HG03520 (cell line): ENCODE data around the gene TMPRSS11E.
"Not testable (repeated sequence)": the region's sequence is repeated elsewhere in the genome, so short reads cannot be mapped to it uniquely, and the experiment has no call there.

Source experiments
- ATAC-seq: cut with Tn5 transposase; IDR thresholded peaks from one replicate; pipeline ENCODE4 v1.9.1; 2021; ENCODE audit warnings: mild to moderate bottlenecking, moderate library complexity; ENCODE audit not compliant: unreplicated experiment

The TMPRSS11E gene

DNA sequence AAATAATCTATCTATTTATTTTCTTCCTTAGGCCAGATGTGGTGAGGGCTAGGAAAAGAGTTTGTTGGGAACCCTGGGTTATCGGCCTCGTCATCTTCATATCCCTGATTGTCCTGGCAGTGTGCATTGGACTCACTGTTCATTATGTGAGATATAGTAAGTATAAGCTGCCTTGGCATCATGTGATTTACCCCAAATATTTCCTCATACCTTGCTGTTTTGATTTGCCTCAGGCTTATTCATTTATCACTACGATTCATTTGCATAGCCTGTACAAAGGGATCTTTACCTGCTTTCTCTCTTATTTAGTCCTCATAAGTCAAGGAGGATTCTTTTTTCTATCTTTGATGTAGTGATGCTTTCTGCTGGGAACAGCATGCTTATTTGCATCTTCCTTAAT is 14.5 kb downstream of the TMPRSS11E start:
- ATAC-seq: no peak

DNA sequence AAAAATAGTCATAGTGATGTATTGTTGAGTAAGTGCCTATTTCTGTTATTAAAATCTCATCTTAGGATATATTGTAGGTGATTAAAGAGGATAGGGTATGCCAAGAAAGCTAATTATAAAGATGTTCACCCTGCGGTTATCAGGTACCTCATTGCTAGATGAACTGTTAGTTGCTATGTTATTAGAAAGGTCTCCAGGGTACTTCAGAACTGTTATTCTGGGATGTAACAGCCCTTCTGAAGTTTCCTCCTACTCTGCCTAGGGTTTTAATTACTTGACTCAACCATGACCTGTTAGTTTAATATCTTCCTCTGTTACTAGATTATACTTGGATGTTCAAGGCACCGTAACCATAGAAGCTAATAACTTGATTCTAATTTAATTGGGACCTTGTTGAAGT is 15.4 kb downstream of the TMPRSS11E start:
- no peak for ATAC-seq

DNA sequence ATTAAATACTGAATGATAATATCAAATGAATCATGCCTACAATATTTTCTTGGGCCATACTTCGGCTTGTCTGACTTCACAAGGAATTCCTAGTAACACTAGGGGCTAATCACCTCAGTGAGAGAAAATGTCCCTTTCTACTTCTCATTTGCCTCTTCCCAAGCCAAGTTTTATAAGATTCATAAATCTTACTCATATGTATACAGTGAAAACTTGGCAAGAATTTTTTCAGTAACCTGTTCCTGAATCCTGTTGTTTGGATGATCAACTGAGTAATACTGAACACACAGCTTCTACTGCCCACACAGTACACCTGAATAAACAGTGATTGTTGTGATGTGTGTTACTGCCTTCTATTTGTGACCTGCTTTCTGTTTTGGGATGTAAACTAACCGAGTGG is 16.5 kb downstream of the TMPRSS11E start:
- ATAC-seq: no peak

DNA sequence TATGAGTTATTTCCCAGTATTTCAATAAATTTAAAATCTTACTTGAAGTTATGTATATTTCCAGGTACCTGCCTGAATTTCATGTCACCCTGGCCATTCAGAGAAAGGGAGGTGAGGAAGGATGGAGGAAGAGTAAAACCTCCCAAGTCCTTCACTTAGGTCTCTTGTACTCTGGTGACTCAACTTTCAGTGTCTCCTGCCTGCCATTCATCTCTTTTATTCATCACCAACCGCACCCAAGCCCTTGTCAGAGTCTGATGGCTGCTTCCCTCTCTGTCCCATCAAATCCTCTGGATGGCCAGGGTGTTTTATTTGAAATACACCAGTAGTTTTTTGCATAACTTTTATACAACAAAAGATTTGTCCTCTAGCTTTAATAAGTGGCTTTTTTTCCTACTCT is 17.8 kb downstream of the TMPRSS11E start:
- ATAC-seq: no peak

DNA sequence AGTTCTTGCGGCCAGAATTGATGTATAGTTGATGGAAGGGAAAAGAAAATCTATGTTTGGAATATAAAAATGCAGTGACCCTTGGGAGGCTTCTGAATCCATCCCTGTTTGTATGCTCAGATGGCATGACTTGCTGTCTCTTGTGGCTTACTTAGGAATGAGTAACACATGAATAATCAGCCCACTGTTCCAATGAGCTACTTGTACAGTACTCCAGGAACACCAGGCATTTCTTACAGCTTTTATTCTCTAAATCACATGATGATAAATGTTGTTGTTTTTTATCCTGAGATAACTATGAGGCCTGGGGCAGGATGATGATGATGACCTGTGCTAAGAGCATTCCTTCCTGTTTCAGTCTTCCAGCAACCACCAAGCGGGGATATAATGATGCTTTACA is 18.9 kb downstream of the TMPRSS11E start:
- no peak for ATAC-seq

DNA sequence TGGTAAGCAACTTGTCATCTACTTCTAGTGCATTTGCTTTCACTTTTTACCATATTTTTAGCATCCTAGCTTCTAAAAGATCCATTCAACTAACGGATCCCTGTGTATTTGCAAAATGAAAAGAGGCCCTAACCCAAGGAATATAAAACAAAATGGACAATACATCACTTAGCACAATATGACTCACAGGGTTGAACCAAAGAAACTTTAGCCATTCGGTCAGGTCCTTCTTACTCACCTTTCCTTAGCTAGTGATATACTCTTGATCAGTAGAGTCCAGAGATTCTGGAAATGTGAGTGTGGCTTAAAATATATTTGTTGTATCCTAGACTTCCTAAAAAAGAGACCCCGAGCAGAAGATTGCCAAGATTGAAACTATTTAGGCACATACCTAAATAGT is 19.5 kb downstream of the TMPRSS11E start:
- ATAC-seq: no peak

DNA sequence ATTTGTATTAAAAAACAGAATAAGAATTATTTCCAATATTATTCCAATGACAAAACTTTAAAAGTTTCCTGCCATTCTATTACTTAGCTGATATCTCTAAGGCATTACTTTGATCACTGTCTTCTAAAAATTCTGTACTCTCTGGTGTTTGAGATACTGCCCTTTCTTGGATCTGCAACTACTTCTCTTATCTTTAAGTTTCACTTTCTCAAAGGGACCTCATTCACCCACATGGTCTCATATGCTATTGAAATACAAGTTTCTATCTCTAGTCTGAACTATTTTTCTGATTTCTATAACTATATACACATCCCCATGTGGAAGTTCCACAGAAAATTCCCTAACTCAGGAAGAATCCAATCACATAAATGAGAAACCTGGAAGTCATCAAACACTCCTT is 22.2 kb downstream of the TMPRSS11E start:
- ATAC-seq: peak; percentile 74

DNA sequence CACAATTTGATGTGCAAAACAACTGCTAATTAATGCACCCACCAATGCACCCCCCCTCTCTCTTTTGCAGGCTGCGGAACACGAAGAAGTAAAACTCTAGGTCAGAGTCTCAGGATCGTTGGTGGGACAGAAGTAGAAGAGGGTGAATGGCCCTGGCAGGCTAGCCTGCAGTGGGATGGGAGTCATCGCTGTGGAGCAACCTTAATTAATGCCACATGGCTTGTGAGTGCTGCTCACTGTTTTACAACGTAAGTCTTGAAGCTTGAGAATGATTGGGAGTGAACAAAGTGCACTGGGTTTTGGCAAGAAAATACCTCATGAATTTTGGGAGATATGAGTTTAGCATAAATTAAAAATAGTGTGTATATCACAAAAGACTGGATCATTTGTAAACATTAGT is 28.9 kb downstream of the TMPRSS11E start:
- no peak for ATAC-seq

DNA sequence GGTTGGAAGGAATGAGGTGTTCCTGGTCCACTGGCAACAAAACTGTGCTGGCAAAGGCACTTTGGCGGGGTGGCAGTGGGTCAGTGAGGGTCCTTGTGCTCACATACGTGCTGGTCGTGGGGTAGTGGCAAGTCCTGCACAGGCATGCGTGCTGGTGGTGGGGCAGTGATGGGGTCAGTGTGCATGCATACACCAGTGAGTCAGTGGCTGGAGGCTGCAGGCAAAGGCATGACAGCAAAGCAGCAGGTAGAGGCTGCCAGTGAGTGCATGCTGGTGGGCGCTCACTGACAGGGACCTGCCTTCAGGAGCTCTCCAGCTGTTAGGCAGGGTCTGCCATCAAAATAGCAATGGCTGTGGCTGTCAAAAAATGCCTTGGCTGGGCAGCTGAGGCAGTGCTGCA is 42.1 kb downstream of the TMPRSS11E start:
- ATAC-seq: no peak

DNA sequence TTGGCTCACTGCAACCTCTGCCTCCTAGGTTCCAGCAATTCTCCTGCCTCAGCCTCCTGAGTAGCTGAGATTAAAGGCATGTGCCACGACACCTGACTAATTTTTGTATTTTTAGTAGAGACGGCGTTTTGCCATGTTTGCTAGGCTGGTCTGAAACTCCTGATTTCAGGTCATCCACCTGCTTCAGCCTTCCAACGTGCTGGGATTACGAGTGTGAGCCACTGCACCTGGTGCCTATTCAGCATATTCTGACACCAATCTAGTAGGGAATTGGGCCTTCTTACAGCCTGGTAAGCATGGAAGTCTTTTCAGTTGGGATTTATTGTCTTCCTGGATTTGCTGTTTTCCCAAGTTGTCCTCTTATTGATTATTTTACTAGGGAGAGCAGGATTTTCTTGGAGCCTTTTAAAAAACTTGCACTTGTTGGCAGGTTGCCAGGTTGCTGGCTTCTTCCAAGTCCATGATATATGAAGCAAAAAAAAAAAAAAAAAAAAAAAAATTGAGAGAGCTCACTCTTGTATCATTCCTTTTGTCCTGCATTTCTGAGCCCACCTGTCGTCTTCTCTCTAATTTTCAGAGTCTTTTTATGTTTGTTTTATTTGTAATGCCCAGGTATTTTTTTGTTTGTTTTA is 43.7 kb downstream of the TMPRSS11E start:
- ATAC-seq: no peak

DNA sequence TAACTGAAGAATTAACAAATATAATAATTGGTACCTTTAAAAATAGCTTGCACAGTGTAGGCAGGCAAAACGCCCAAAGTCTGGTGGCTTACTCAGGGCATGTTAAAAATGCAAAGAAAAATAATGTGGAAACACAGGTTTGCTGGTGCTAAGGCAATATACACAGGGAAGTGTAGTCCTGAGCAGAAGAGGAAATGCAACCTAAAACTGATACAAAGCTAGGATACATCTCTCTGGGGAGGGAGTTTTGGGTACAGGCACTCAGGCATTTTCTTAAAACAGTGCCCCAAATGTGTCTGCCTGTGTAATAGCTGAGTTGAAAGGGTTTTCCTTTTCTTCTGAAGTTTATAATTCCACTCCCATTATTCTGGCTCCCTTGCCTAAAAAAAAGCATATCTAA is 47.4 kb downstream of the TMPRSS11E start:
- ATAC-seq: no peak

DNA sequence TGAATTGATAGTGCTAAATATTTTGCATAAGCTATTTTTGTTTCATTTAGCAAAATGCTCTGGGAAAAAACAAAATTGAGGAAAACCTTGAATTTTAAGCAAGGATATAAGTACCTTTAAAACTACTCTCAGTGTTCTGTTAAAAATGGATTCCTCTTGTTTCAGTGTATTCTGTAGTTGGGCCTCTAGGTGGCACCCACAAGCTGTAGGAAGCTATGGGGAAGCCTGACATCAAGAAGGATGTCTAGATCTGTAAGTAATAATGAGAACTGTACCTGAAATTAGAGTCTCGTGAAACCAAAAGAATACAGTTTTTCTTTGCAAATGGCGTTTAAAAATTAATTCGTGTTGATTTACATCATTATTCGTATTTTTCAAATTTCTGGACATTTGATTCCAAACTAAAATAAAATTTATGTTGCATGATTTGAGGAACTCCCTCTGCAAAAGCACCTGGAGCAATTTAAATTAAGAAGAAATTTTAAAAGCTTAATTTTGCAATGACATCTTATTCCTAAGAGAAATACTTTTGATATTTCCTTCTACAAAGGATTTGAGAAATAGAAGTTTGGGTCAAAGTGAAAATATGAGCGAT is 51.2 kb downstream of the TMPRSS11E start:
- ATAC-seq: peak; percentile 89

DNA sequence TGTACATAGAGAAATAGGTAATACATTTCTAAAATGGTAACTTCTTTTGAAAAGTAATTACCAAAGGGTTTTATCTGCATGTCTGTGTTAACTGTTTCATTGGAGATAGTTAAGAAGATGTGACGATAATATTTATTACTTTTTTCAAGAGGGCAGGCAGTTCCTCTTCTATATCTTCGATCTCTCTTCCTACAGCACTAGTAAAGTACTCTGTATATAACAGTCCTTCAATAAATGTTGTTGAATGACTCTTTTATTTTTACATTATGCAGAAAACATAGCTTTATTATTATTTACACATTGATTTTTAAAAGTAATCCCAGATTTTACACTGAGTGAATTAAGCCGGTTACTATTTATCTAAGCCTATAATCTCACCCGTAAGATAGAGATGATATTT is 51.8 kb downstream of the TMPRSS11E start:
- no peak for ATAC-seq

DNA sequence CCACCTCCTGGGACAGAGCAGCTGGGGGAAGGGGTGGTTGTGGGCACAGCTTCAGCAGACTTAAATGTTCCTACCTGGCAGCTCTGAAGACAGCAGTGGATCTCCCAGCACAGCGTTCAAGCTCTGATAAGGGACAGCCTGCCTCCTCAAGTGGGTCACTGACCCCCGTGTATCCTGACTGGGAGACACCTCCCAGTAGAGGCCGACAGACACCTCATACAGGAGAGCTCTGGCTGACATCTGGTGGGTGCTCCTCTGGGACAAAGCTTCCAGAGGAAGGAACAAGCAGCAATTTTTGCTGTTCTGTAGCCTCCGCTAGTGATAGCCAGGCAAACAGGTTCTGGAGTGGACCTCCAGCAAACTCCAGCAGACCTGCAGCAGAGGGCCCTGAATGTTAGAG is 56.2 kb downstream of the TMPRSS11E start:
- ATAC-seq: not testable (repeated sequence)

DNA sequence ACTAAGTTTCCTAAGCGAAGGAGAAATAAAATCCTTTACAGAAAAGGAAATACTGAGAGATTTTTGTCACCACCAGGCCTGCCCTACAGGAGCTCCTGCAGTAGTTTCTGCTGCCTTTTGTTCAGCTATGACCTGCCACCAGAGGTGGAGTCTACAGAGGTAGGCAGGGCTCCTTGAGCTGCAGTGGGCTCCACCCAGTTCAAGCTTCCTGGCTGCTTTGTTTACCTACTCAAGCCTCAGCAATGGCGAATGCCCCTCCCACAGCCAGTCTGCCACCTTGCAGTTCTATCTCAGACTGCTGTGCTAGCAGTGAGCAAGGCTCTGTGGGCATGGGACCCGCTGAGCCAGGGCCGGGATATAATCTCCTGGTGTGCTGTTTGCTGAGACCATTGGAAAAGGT is 57.6 kb downstream of the TMPRSS11E start:
- not testable (repeated sequence) for ATAC-seq

DNA sequence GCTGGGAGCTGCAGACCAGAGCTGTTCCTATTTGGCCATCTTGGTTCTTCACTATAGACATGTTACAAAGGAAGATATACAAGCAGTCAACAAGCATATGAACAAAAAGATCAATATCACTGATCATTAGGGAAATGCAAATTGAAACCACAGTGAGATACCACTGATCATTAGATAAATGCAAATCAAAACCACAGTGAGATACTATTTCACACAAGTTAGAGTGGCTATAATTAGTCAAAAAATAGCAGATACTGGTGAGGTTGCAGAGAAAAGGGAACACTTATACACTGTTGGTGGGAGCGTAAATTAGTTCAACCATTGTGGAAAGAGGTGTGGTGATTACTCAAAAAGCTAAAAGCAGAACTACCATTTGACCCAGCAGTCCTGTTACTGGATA is 58.2 kb downstream of the TMPRSS11E start:
- not testable (repeated sequence) for ATAC-seq

DNA sequence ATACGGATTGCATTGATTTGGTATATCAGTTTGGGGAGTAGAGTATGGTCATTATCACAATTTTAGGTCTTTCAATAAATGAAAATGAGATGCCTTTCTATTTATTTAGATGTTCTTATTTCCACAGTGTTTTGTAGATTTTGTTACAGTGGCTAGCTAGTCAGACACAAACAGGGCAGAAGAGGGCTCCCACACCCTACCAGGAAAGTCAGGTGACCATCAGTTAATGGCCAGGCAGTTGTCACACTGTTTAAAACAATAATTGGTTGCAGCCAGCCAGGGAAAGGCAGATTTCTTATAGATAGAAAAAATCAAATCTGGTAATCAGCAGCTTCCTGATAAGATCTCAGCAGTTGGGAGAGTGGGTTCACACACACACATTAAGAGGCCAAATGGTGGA is 71.6 kb downstream of the TMPRSS11E start:
- ATAC-seq: no peak

DNA sequence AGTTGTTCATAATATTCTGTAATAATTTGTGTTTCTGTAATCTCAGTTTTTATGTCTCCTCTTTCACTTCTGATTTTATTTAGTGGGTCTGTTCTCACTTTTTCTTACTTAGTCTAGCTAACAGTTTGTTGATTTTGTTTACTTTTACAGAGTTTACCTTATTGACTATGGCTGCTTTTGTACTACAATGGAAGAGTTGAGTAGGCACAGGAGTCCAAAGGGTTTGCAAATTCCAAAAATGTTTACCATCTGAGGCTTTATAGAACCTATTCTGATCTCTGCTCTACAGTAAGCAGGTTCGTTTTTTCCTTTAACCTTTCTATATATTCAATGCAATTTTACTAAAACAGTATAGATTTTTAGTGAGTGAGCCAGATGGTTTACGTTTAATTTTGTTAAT is 73.7 kb downstream of the TMPRSS11E start:
- no peak for ATAC-seq

DNA sequence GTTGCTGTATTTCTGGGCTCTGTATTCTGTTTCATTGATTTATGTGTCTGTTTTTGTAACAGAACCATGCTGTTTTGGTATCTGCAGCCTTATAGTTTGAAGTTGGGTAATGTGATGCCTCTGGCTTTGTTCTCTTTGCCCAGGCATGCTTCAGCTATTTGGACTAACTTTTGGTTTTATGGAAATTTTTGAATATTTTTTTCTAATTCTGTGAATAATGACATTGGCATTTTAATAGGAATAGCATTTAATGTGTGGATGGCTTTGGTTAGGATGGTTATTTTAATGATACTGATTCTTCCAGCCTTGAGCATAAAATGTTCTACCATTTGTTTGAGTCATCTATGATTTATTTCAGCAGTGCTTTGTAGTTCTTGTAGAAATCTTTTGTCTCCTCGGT is 75.0 kb downstream of the TMPRSS11E start:
- ATAC-seq: not testable (repeated sequence)

DNA sequence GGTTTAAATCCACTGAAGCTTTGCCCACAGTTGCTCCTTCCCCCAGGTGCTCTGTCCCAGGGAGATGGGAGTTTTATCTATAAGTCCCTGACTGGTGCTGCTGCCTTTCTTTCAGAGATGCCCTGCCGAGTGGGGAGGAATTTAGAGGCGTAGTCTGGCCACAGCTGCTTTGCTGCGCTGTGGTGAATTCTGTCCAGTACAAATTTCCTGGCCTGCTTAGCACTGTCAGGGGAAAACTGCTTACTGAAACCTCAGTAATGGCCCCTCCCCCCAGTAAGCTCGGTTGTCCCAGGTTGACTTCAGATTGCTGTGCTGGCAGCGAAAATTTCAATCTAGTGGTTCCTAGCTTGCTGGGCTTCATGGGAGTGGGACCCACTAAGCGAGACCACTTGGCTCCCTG is 88.7 kb downstream of the TMPRSS11E start:
- ATAC-seq: no peak

DNA sequence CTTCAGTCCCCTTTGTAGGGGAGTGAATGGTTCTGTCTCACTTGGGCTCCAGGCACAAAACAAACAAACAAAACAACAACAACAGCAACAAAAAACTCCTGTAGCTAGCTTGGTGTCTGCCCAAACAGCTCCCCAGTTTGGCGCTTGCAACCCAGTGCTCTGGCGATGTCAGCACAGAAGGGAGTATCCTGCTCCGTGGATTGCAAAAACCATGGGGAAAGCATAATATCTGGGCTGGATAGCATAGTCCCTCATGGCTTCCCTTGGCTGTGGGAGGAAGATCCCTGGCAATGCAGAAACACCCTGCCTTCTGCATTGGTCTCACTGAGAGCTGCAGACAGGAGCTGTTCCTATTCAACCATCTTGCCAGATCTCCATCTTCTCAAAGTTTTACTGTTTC is 89.1 kb downstream of the TMPRSS11E start:
- ATAC-seq: no peak

DNA sequence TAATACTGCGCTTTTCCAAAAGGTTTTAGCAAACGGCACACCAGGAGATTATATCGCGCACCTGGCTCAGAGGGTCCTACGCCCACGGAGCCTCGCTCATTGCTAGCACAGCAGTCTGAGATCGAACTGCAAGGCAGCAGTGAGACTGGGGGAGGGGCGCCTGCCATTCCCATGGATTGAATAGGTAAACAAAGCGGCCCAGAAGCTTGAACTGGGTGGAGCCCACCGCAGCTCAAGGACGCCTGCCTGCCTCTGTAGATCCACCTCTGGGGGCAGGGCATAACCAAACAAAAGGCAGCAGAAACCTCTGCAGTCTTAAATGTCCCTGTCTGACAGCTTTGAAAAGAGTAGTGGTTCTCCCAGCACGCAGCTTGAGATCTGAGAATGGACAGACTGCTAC is 95.5 kb downstream of the TMPRSS11E start:
- ATAC-seq: not testable (repeated sequence)
